ENCODE results near the gene E4F1.

DNA sequence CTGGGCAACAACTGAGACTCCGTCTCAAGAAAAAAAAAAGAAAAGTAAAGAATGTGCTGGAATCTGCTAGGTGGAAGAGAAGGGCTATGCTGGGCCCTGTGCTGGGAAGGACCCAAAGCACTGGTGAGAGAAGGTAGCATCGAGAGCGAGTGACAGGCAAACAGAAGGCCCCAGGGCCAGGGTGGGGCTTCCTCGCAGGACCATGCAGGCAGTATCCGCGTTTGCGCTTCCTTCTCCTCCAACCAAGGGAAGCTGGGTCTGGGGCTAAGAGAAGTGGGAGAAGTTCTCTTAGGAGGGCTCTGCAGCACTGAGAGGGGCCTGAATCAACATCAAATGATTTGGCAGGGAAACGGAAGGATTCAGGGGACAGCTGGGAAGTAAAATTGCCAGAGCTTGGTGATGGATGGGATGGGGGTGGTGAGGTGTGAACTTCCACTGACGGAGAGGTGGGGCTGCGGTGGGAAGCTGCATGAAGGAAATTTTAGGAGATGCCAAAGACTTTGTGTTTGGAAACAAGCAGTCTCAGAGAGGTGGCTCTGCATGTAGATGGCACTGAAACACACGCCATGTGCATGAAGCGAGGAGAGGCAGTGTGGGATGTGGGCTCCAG is 33.2 kb downstream of the E4F1 start:
- TF ChIP-seq EZH2phosphoT487 (IDR thresholded peaks at IDR 0.05; ENCODE audit: low read depth): no peak
- TF ChIP-seq, protein P1, sequence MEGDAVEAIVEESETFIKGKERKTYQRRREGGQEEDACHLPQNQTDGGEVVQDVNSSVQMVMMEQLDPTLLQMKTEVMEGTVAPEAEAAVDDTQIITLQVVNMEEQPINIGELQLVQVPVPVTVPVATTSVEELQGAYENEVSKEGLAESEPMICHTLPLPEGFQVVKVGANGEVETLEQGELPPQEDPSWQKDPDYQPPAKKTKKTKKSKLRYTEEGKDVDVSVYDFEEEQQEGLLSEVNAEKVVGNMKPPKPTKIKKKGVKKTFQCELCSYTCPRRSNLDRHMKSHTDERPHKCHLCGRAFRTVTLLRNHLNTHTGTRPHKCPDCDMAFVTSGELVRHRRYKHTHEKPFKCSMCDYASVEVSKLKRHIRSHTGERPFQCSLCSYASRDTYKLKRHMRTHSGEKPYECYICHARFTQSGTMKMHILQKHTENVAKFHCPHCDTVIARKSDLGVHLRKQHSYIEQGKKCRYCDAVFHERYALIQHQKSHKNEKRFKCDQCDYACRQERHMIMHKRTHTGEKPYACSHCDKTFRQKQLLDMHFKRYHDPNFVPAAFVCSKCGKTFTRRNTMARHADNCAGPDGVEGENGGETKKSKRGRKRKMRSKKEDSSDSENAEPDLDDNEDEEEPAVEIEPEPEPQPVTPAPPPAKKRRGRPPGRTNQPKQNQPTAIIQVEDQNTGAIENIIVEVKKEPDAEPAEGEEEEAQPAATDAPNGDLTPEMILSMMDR (IDR thresholded peaks at IDR 0.05; ENCODE audit: low read depth, low read length): no peak

All from OCI-LY3 (cell line).